ENCODE data around the gene FNDC10. TPM values are rescaled to one million over a fixed set of nuclear protein-coding genes. Genes with fewer than 3 reads are reported as not detected.
A peak's percentile ranks its signal among the peaks of the same experiment; 100 is the strongest.

Gene FNDC10
- total RNA-seq, 1 experiment from 2014 or later = 1.2 TPM

DNA sequence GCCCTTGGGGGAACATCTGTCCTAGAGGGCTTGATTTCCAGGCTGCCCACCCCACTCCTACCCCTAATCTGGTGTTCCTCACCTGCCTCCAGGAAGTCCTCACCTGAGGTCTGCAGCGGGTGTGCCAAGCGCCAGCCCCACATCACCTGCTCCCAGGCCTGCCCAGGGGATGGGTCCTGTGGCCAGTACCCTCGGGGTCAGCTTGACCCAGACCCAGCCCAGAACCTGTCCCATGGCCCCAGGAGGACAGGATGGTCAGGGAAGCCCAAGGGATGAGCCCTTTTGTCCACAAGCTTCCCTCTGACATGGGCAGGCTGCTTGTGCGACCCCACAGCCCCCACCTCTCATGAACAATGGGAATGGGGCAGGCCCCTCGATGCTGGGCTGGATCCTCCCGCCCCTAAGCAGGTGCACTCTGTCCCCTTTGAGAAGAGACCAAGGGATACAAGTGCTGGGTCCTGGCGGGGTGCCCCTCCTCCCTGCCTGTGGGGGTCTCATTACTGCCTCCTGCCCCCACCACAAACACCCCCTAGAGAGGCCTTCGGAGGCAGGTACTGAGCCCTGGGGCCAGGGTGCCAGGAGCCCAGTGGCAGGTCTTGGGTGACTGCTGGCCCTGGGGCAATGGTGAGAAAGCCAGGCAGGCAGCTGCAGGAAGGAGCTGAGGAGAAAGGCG is 18.6 kb upstream of the FNDC10 start:
- in situ Hi-C loops (cut with HindIII; ENCODE audit: low sequenced_read_pairs) = no loop called here
- DNase-seq (ENCODE audit: low spot score) = no peak

DNA sequence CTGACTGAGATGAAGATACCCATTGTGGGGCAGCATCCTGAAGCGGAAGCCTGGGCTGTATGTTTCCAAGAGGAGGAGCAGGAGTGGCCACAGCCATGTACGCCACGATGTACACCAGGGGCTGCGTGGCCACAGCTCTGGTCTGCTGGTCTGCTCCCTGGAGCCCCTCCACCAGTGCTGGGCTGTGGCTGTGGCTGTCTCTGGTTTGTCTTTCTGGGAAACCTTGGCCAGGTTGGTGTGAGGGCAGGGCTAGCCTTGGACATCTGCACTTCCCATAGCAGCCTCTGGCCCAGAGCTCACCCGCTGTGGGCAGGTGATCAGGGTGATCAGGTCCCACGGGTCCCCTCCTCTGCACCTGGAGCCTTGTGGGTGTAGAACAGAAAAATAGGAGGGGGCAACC is 18.0 kb upstream of the FNDC10 start:
- no peak for DNase-seq (ENCODE audit: low spot score)
- in situ Hi-C loops (cut with HindIII; ENCODE audit: low sequenced_read_pairs) = no loop called here

DNA sequence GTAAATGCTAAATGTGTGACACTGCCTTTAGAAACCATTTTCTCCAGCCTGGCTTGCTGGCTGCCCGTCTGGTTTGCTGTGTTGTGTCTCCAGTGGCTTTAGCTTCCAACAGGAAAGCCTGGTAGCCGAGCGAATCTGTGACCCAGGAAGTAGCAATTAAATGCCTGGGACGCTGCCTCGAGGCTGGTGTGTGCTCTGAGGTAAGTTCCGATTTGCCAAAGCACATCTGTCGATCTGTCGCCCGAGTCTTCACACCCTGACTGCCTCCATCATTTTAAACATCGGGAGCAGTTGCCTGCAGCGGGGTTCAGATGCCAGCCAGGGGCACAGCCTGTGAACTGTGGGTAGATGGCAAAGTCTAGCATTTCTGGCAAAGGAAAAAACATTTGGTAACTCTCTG is 17.6 kb upstream of the FNDC10 start:
- DNase-seq (ENCODE audit: low spot score) = no peak
- in situ Hi-C loops (cut with HindIII; ENCODE audit: low sequenced_read_pairs) = no loop called here

DNA sequence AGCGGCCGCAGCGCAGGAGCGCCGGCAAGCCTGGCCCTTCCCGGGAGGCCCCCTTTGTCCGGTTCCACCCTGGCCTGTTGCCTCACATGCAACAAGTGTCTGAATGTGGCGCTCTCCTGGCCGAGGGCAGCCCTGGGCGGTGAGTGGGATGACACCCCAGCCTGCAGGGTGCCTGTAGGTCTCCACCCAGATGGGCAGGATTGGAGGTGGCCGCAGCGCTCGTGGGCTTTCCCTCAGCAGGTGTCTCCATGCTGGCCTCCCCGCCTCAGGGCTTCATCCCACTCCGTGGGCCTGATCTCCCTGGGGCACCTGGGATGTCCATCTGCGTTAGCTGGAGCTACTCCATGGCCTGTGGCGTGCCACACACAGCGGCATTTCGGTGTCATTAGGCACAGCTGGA is 16.9 kb upstream of the FNDC10 start:
- no peak for DNase-seq (ENCODE audit: low spot score)
- in situ Hi-C loops (cut with HindIII; ENCODE audit: low sequenced_read_pairs) = no loop called here

DNA sequence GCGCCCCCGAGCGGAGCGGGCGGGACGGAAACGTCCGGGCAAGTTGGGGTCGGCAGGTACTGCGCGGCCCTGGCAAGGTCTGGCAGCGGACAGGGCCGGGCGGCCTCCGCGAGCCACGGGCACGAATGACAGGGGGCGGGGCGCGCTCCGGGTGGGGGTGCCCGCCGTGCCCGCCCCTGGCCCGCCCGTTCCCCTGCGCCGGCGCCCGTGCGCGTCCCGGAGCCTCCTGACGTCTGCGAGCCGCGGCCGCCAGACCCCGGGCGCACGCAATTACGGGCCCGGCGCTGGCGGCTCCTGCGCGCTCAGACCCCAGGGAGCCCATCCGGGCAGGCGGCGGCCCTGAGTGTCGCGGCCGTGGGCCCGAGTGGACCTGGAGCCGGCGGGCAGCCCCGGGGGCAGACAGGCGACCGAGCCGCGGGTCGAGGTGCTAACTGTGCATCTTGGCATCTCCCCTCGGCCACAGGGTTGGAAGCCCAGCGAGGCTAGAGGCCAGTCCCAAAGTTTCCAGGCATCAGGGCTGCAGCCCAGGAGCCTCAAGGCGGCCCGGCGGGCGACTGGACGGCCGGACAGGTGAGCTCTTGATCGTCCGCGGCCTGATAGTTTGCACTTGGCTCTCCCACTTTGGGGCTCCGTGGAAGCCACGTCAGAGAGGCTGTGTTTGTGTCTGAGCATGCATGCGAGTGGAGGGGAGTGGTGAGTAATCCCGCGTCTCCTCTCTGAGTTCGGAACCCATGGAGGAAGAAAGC is 16.3 kb upstream of the FNDC10 start:
- no peak for DNase-seq (ENCODE audit: low spot score)
- in situ Hi-C loops (cut with HindIII; ENCODE audit: low sequenced_read_pairs) = no loop called here

DNA sequence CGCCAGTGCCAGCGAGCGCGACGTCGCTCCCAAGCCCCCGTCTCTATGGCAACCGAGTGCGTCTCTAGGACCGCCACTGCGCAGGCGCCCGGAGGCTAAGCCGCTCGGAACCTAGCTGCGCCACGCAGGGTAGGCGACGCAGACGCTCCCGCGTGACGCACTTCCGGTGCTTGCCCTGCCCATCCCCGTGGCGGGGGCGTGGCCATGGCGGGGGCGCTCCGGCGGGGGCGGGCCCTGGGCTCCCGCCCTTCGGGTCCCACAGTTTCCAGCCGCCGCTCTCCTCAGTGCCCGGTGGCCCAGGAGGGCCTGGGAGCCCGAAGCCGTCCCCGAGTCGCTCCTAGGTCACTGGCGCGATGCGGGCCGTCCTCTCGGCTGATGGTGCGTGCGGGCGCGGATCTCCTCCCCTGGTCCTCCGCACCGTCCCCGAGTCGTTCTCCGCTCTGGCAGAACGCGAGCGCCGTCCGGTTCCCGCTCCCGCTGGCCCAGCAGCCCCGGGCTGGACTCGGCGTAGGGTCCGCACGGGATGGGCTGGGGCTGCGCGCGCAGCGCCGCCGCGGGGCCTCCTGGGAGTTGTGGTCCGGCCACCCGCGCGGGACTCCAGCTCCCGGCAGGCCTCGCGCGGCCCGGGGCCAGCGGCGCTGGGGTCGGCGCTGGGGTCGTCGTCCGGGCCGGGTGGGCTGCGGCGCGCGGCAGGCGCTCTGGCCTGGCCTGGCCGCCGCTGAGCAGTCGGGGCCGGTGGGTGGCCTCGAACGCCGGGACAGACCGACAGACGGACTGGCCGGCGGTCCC is 15.5 kb upstream of the FNDC10 start, which contains the start of gene MIB2:
MIB2 (plus strand) TSS at position 245 of the 789 bp plus-strand sequence. CDS start 7,953 bp downstream, outside the sequence.
- DNase-seq (ENCODE audit: low spot score) = peak; percentile 97
- in situ Hi-C loops (cut with HindIII; ENCODE audit: low sequenced_read_pairs) = no loop called here

DNA sequence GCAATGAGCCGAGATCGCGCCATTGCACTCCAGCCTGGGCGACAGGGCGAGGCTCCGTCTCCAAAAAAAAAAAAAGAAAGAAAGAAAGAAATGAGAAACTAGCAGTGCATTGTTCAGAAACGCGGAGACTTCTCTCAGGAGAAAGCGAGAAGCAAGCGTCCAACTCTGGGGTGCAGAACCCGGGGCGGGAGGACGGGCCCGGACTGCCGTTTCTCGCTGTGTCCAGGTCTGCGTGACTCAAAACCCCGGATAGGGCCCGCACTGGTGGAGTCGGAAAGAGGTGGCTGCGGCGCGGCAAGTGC is 15.0 kb upstream of the FNDC10 start:
- DNase-seq (ENCODE audit: low spot score) = no peak
- in situ Hi-C loops (cut with HindIII; ENCODE audit: low sequenced_read_pairs) = no loop called here

DNA sequence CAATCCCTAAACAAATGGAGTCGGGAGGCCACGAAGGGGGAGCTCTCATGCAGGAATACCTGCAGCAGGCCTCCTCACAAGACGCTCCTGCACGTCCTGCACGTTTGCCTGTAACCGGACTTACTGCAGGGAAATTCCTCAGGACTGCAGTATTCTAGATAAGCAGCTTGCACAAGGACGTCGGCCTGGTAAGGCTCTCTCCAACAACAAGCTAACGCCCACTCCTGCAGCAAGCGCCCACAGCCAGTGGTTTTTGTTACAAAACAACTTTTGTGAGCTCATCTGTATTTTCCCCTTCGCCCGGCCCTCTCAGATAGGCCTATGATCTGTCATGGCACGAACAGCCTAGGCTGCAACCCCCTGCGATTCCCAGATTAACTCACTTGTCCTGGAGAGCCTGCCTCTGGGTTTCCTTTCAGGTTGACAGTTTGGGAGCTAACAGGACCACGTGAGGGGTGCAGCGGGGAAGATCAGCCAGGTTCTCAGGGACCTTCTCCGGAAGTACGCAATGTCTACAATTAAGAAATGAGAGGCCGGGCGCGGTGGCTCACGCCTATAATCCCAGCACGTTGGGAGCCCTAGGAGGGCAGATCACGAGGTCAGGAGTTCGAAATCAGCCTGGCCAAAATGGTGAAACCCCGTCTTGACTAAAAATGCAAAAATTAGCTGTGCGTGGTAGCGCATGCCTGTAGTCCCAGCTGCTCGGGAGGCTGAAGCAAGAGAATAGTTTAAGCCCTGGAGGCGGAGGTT is 14.4 kb upstream of the FNDC10 start:
- peak; percentile 62 for DNase-seq (ENCODE audit: low spot score)
- in situ Hi-C loops (cut with HindIII; ENCODE audit: low sequenced_read_pairs) = no loop called here

DNA sequence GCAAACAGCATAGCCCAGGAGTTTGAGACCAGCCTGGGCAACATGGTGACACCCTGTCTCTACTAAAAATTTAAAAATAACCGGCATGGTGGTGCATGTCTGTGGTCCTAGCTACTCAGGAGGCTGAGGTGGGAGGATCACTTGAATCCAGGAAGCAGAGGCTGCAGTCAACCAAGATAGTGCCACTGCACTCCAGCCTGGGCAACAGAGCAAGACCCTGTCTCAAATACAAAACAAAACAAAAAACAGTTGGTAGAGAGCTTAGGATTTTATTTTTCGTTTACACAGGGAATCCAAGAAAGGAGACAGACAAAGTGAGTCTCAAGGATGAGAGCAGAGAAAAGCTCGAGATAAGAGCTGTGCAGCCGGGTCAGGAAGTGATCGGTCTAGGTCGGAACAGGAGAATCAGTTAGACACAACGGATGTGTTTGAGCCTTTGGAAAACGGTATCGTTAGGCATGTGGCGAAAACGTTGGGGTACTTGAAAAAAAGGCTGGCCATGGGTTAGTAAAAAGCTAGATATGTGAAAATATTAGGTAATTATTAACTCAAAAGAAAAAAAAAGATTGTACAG is 13.7 kb upstream of the FNDC10 start:
- in situ Hi-C loops (cut with HindIII; ENCODE audit: low sequenced_read_pairs) = no loop called here
- no peak for DNase-seq (ENCODE audit: low spot score)

DNA sequence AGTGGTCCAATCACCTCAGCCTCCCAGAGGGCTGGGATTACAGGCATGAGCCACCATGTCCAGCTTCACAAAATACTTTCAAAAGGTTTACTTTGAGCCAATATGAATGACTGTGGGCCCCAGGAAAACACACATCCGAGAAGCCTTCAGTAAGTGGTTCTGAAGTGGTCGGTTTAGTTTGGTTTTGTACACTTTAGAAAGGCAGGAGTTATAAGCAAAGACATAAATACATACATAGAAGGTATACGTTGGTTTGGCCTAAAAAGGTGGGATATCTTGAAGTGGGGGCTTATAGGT is 12.1 kb upstream of the FNDC10 start:
- in situ Hi-C loops (cut with HindIII; ENCODE audit: low sequenced_read_pairs) = no loop called here
- no peak for DNase-seq (ENCODE audit: low spot score)

DNA sequence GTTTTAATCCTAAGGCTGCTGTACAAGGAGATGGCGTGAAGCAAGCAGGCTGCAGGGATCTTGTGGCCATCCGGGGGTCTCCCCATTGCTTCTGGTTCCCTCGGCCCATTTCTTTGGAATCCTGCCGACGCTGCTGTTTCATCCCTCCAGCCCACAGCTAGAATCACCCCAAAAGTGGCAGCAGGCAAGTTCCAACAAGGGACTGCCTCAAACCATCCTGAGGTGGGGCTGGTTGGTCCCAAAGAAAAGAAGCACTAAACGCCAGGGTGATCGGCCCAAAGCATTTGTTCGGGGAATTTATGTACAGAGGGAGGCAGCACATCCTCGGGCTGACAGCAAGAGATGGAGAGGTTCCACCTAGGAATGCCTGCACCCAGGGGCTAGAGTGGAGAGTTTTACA is 10.9 kb upstream of the FNDC10 start:
- no peak for DNase-seq (ENCODE audit: low spot score)
- in situ Hi-C loops (cut with HindIII; ENCODE audit: low sequenced_read_pairs) = no loop called here

DNA sequence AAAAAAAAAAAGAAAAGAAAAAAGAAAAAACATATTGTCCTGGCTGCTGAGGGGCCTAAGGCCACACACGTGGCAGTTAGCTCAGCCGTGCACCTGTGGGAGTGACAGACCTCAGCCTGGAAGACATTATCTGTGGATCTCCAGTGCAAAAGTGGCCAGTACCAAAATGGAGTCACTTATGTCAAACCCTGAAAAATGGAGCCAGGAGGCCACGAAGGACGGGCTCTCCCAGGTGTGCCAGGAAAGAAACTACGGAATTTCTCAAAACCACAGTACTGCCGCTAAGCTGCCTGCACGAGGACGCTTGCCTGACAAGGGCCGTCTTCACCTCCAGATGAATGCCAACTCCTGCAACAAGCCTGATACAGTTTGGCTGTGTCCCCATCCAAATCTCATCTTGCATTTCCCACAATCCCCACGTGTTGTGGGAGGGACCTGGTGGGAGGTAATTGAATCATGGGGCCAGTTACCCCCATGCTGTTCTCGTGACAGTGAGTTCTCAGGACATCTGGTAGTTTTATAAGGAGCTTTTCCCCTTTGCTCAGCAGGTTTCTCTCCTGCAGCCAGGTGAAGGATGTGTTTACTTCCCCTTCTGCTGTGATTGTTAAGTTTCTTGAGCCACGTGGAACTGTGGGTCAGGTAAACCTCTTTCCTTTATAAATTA is 10.0 kb upstream of the FNDC10 start:
- DNase-seq (ENCODE audit: low spot score) = no peak
- in situ Hi-C loops (cut with HindIII; ENCODE audit: low sequenced_read_pairs) = no loop called here

DNA sequence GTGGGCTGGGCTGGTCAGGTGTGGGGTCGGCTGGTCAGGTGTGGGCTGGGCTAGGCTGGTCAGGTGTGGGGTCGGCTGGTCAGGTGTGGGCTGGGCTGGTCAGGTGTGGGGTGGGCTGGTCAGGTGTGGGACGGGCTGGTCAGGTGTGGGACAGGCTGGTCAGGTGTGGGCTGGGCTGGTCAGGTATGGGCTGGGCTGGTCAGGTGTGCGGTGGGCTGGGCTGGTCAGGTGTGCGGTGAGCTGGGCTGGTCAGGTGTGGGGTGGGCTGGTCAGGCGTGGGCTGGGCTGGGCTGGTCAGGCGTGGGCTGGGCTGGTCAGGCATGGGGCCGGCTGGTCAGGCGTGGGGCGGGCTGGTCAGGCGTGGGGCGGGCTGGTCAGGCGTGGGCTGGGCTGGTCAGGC is 6.3 kb upstream of the FNDC10 start:
- in situ Hi-C loops (cut with HindIII; ENCODE audit: low sequenced_read_pairs) = no loop called here

DNA sequence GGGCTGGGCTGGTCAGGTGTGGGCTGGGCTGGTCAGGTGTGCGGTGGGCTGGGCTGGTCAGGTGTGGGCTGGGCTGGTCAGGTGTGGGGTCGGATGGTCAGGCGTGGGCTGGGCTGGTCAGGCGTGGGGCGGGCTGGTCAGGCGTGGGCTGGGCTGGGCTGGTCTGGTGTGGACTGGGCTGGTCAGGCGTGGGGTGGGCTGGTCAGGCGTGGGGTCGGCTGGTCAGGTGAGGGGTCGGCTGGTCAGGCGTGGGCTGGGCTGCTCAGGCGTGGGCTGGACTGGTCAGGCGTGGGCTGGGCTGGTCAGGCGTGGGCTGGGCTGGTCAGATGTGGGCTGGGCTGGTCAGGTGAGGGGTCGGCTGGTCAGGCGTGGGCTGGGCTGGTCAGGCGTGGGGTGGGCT is 5.8 kb upstream of the FNDC10 start:
- DNase-seq (ENCODE audit: low spot score) = no peak
- in situ Hi-C loops (cut with HindIII; ENCODE audit: low sequenced_read_pairs) = no loop called here

More for the DNA sequence above, 6.3 kb upstream of the FNDC10 start:
- no peak for DNase-seq (ENCODE audit: low spot score)

DNA sequence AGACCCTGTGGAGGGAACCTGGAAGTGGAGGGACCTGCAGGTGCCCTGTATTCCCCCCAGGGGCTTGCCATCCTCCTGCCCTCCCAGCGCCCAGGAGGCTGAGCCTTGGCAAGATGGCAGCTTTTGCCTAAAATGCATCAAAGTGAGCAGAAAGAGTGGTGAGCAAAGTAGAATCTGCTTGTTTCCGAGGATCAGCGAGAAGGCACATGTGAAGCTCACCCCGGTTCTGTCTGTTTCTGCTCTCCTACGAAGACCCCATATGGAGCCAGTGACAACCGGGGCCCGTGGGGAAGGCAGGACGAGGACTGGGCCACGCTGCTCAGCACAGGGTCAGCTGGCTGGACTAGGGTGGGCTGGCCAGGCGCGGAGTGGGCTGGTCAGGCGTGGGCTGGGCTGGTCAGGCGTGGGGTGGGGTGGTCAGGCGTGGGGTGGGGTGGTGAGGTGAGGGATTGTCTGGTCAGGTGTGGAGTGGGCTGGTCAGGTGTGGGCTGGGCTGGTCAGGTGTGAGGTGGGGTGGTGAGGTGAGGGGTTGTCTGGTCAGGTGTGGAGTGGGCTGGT is 5.2 kb upstream of the FNDC10 start:
- DNase-seq (ENCODE audit: low spot score) = no peak
- in situ Hi-C loops (cut with HindIII; ENCODE audit: low sequenced_read_pairs) = no loop called here

DNA sequence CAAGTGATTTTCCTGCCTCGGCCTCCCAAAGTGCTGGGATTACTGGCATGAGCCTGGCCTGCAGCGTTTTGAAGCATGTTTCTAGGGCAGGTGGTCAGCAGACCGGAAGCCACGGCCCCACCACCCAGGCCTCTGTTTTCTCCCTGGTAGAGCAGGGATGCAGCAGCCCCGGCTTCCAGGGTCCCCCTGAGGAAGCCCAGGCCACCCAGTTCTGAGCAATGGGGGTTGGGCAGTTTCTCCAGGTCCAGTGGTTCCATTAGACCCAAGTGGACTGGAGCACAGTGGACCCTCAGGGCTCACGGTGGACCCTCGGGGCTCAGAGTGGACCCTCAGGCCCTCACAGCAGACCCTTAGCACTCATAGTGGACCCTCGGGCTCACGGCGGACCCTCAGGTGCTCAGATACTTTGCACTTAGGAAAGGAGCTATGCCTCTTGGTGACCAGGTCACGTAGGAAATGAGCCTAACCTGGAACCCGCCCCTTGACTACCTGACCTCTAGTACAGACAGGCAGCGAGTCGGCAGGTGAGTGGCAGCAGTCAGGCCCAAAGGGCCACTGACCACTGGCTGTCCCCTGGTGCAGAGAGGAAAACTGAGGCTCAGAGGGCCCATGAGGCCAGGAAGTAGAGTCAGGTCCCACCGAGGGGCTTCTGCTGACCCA is 4.6 kb upstream of the FNDC10 start:
- no peak for DNase-seq (ENCODE audit: low spot score)
- in situ Hi-C loops (cut with HindIII; ENCODE audit: low sequenced_read_pairs) = no loop called here

DNA sequence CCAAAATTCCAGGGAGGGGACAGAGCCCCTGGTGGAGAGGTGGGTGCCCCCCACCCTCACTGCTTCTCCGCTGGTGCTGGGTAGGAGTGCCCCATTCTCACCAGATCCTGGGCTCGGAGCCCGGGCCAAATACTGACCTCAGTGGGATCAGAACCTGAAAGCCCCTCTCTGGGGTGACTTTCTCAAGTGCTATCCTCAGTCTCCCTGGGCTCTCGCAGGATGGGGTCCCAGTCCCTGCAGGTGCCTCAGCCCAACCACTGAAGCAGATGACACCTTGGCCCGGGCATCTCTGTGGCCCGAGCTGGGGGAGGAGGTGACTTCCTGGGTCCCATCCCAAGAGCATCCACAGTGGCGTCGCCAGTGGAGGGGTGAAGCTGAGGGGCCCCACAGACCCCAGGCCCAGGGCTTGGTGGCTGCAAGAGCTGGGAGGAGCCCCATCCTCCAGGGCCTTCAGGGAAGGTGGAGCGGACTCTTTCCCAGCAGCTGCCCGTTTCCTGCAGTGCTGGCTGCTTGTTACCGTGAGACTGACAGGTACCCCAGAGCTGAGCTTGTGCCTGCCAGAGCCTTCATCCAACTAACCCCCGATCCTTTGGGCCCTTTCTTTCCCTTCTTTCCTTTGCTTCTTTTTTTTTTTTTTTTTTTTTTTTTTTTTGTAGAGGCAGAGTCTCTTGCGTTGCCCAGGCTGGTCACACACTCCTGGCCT is 3.9 kb upstream of the FNDC10 start:
- no peak for DNase-seq (ENCODE audit: low spot score)
- in situ Hi-C loops (cut with HindIII; ENCODE audit: low sequenced_read_pairs) = no loop called here
